ENCODE data around the gene GUCA1A. TPM values are rescaled to one million over a fixed set of nuclear protein-coding genes. Genes with fewer than 3 reads are reported as not detected.
"Not testable (repeated sequence)": the region's sequence is repeated elsewhere in the genome, so short reads cannot be mapped to it uniquely, and the experiment has no call there.

GUCA1A gene
- total RNA-seq, 1 donor from 2014 or later, result 0.21 TPM

- no peak overlapping the region for H3K27ac ChIP-seq
- no peak for DNase-seq (ENCODE audit: low spot score in 2 of 2)
- no peaks in the 10 kb centered on the region for H3K4me1 ChIP-seq
- peaks cover 0 to 13% of the 10 kb centered on the region in 2 donors for H3K36me3 ChIP-seq
- intact Hi-C loops (cut with DNase I), result no loop called here
- no peak for TF ChIP-seq CTCF (IDR thresholded peaks at IDR 0.05)
- no peak overlapping the region for H3K4me3 ChIP-seq
- no peaks in the 10 kb centered on the region for H3K9me3 ChIP-seq
- H3K27me3 ChIP-seq, result no peaks in the 10 kb centered on the region
These were observed 26.9 kb downstream of the GUCA1A start for GRCh38 chr6:42200035-42200434.

GRCh38 chr6:42201382-42201781, 28.2 kb downstream of the GUCA1A start:
- no peak overlapping the region for H3K27ac ChIP-seq
- DNase-seq (ENCODE audit: low spot score in 2 of 2), result no peak
- intact Hi-C loops (cut with DNase I), result no loop called here
- no peak for TF ChIP-seq CTCF (IDR thresholded peaks at IDR 0.05)
- no peaks in the 10 kb centered on the region for H3K9me3 ChIP-seq
- H3K4me1 ChIP-seq, result no peaks in the 10 kb centered on the region
- no peak overlapping the region for H3K4me3 ChIP-seq
- peaks cover 2 to 16% of the 10 kb centered on the region in 2 donors for H3K36me3 ChIP-seq
- no peaks in the 10 kb centered on the region for H3K27me3 ChIP-seq

- H3K27me3 ChIP-seq; H3K4me1 ChIP-seq; H3K27ac ChIP-seq; H3K4me3 ChIP-seq; intact Hi-C loops (cut with DNase I); H3K9me3 ChIP-seq; DNase-seq (ENCODE audit: low spot score in 2 of 2): not testable (repeated sequence)
- H3K36me3 ChIP-seq, result peaks cover 2 to 19% of the 10 kb centered on the region in 2 donors
These were observed 29.2 kb downstream of the GUCA1A start for GRCh38 chr6:42202131-42202915.

GRCh38 chr6:42203183-42203582, 30.0 kb downstream of the GUCA1A start:
- H3K4me3 ChIP-seq, result no peak overlapping the region
- no peaks in the 10 kb centered on the region for H3K9me3 ChIP-seq
- no peak for TF ChIP-seq CTCF (IDR thresholded peaks at IDR 0.05)
- no peaks in the 10 kb centered on the region for H3K4me1 ChIP-seq
- DNase-seq (ENCODE audit: low spot score in 2 of 2), result no peak
- H3K36me3 ChIP-seq, result peaks cover 8 to 27% of the 10 kb centered on the region in 2 donors
- H3K27ac ChIP-seq, result no peak overlapping the region
- intact Hi-C loops (cut with DNase I), result no loop called here
- no peaks in the 10 kb centered on the region for H3K27me3 ChIP-seq

- Histone ChIP-seq H3K27ac (no peak overlapping the region), H3K4me1 (no peaks in the 10 kb centered on the region), H3K4me3 (no peak overlapping the region), H3K36me3 (peaks cover 23 to 44% of the 10 kb centered on the region in 2 donors), H3K27me3 (no peaks in the 10 kb centered on the region), H3K9me3 (no peaks in the 10 kb centered on the region)
- intact Hi-C loops (cut with DNase I), result no loop called here
- no peak for DNase-seq (ENCODE audit: low spot score in 2 of 2)
- no peak for TF ChIP-seq CTCF (IDR thresholded peaks at IDR 0.05)
These were observed 31.7 kb downstream of the GUCA1A start for GRCh38 chr6:42204768-42205282.

GRCh38 chr6:42207559-42207958, 34.4 kb downstream of the GUCA1A start:
- H3K27me3 ChIP-seq; DNase-seq (ENCODE audit: low spot score in 2 of 2); intact Hi-C loops (cut with DNase I); H3K27ac ChIP-seq; H3K9me3 ChIP-seq; H3K4me1 ChIP-seq; H3K4me3 ChIP-seq: not testable (repeated sequence)
- peaks cover 44 to 65% of the 10 kb centered on the region in 2 donors for H3K36me3 ChIP-seq
